Neural cell (in vitro differentiated cells): ENCODE results near the gene SEC24D. TPM values are rescaled to one million over a fixed set of nuclear protein-coding genes. Genes with fewer than 3 reads are reported as not detected.

Source experiments
- H2AFZ ChIP-seq: fragments of 200-600, 300-800 bp; sonication (generic), shearing (Covaris generic); 2 replicates; pipeline ENCODE4 v1.6.0; 2014; ENCODE audit warnings: low read depth, mild to moderate bottlenecking, antibody characterized with exemption, low read length, moderate library complexity
- H3F3A ChIP-seq: fragments of 200-600 bp; shearing (Covaris generic); 2 replicates; pipeline ENCODE4 v1.6.1; 2016; ENCODE audit warnings: mild to moderate bottlenecking, moderate library complexity, mixed read lengths, antibody characterized with exemption, low read length; ENCODE audit not compliant: insufficient read depth, poor library complexity, severe bottlenecking
- H3K27ac ChIP-seq: fragments of 200-600, 300-800 bp; sonication (generic), shearing (Covaris generic); 2 replicates; pipeline ENCODE4 v1.5.1; 2014; ENCODE audit warnings: mild to moderate bottlenecking, low read length, moderate library complexity
- H3K27me3 ChIP-seq: fragments of 300-800, 200-600 bp; sonication (generic), shearing (Covaris generic); 2 replicates; pipeline ENCODE4 v1.6.0; 2014; ENCODE audit warnings: mild to moderate bottlenecking, low read depth, low read length, moderate library complexity; ENCODE audit not compliant: insufficient read depth
- H3K36me3 ChIP-seq: fragments of 300-800, 200-600 bp; sonication (generic), shearing (Covaris generic); 2 replicates; pipeline ENCODE4 v1.5.1; 2014; ENCODE audit warnings: mild to moderate bottlenecking, antibody characterized with exemption, low read length, moderate library complexity; ENCODE audit not compliant: insufficient read depth
- H3K4me2 ChIP-seq: fragments of 300-800, 200-600 bp; sonication (generic), shearing (Covaris generic); 2 replicates; pipeline ENCODE4 v1.6.0; 2014; ENCODE audit warnings: mild to moderate bottlenecking, low read length
- H3K4me3 ChIP-seq: fragments of 300-800, 200-600 bp; sonication (generic), shearing (Covaris generic); 2 replicates; pipeline ENCODE4 v1.5.1; 2014; ENCODE audit warnings: mild to moderate bottlenecking, low read length, moderate library complexity
- H3K79me2 ChIP-seq: fragments of 200-600 bp; shearing (Covaris generic); replicated peaks from 2 replicates; pipeline ENCODE4 v1.6.0; 2014; ENCODE audit warnings: mild to moderate bottlenecking, low read length, moderate library complexity; ENCODE audit not compliant: insufficient read depth
- H3K9ac ChIP-seq: fragments of 300-800, 200-600 bp; sonication (generic), shearing (Covaris generic); 2 replicates; pipeline ENCODE4 v1.6.1; 2016; ENCODE audit warnings: mild to moderate bottlenecking, low read length, mixed read lengths
- H3K9me2 ChIP-seq: fragments of 200-600 bp; shearing (Covaris generic); 2 replicates; pipeline ENCODE4 v1.6.1; 2016; ENCODE audit warnings: mild to moderate bottlenecking, low read length, mixed read lengths; ENCODE audit not compliant: insufficient read depth
- H3K9me3 ChIP-seq: fragments of 200-600, 300-800 bp; sonication (generic), shearing (Covaris generic); 2 replicates; pipeline ENCODE4 v1.6.1; 2016; ENCODE audit warnings: mild to moderate bottlenecking, mixed run types, low read length, moderate library complexity, mixed read lengths
- H4K20me1 ChIP-seq: fragments of 200-600 bp; shearing (Covaris generic); 2 replicates; pipeline ENCODE4 v1.6.1; 2016; ENCODE audit warnings: mild to moderate bottlenecking, mixed run types; ENCODE audit not compliant: insufficient read depth
- EP300 ChIP-seq: fragments of 450-650 bp; conservative IDR thresholded peaks from 2 replicates; pipeline ENCODE4 v1.6.1; 2014; ENCODE audit warnings: antibody characterized with exemption, mild to moderate bottlenecking, moderate library complexity; ENCODE audit not compliant: poor library complexity, severe bottlenecking
- EZH2 ChIP-seq: fragments of 200-600, 300-800 bp; shearing (Covaris generic), sonication (generic); IDR thresholded peaks from 2 replicates; pipeline ENCODE4 v1.6.1; 2014; ENCODE audit warnings: antibody characterized with exemption, low read length, borderline replicate concordance, mild to moderate bottlenecking; ENCODE audit not compliant: insufficient read depth, poor library complexity, severe bottlenecking
- MXI1 ChIP-seq: fragments of 450-650 bp; conservative IDR thresholded peaks from 2 replicates; pipeline ENCODE4 v1.6.1; 2014; ENCODE audit warnings: antibody characterized with exemption, mild to moderate bottlenecking; ENCODE audit not compliant: poor library complexity, severe bottlenecking
- POLR2AphosphoS5 ChIP-seq: IDR thresholded peaks from 2 replicates; pipeline ENCODE4 v1.6.1; 2012
- RAD21 ChIP-seq: fragments of 450-650 bp; conservative IDR thresholded peaks from 2 replicates; pipeline ENCODE4 v1.6.1; 2014; ENCODE audit warnings: antibody characterized with exemption, mild to moderate bottlenecking, moderate library complexity
- SMC3 ChIP-seq: fragments of 450-650 bp; conservative IDR thresholded peaks from 2 replicates; pipeline ENCODE4 v1.6.1; 2014; ENCODE audit warnings: antibody characterized with exemption, mild to moderate bottlenecking, moderate library complexity; ENCODE audit not compliant: poor library complexity
- TAF1 ChIP-seq: IDR thresholded peaks from 2 replicates; pipeline ENCODE4 v1.6.1; 2012; ENCODE audit warnings: low read depth
- polyA plus RNA-seq: library from polyadenylated mRNA; depleted of rRNA; stranded (reverse); fragments of >200 nt; gene quantifications from 2 replicates; pipeline ENCODE4 v1.2.3, GENCODE V29; 2014
- TF ChIP-seq, protein P1 (sequence below): fragments of 450-650 bp; IDR thresholded peaks from 2 replicates; pipeline ENCODE4 v1.5.1; 2014; ENCODE audit warnings: antibody characterized with exemption, mild to moderate bottlenecking, moderate library complexity; ENCODE audit not compliant: poor library complexity, severe bottlenecking
- TF ChIP-seq, protein P2 (sequence below): IDR thresholded peaks from 2 replicates; pipeline ENCODE4 v1.6.1; 2012; ENCODE audit warnings: borderline replicate concordance

The SEC24D gene
- polyA plus RNA-seq, 1 donor from 2014 or later = 7.8 TPM

DNA sequence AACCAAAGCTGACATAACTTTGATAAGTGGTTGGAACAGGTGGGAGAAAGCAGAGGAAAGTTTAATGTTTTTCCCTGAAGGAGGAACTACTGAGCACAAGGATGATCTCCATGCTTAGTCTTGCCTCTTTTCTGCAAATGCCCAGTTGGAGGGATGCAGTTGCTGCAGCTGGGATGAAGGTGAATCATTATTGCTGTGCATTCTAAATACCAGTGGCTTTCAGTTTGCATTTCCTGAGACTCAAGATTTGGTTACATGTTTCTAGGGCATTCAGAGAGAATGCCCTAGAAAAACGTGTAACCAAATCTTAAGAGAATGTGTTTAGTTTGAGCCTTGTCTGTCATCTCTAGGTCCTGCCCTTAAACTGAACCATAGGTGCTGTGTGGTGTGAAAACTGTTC, 108.6 kb downstream of the SEC24D start:
- H3K9ac ChIP-seq = no peak overlapping the region
- no peaks in the 10 kb centered on the region for H3K9me3 ChIP-seq
- H3K27me3 ChIP-seq = no peaks in the 10 kb centered on the region
- H3F3A ChIP-seq = no peaks in the 10 kb centered on the region
- no peaks in the 10 kb centered on the region for H3K9me2 ChIP-seq
- H2AFZ ChIP-seq = no peak overlapping the region
- no peaks in the 10 kb centered on the region for H3K79me2 ChIP-seq
- no peak overlapping the region for H3K4me3 ChIP-seq
- H3K36me3 ChIP-seq = no peaks in the 10 kb centered on the region
- H3K4me2 ChIP-seq = no peak overlapping the region
- no peak overlapping the region for H3K27ac ChIP-seq
- no peak for TF ChIP-seq MXI1
- no peak for TF ChIP-seq SMC3
- TF ChIP-seq, protein P1, sequence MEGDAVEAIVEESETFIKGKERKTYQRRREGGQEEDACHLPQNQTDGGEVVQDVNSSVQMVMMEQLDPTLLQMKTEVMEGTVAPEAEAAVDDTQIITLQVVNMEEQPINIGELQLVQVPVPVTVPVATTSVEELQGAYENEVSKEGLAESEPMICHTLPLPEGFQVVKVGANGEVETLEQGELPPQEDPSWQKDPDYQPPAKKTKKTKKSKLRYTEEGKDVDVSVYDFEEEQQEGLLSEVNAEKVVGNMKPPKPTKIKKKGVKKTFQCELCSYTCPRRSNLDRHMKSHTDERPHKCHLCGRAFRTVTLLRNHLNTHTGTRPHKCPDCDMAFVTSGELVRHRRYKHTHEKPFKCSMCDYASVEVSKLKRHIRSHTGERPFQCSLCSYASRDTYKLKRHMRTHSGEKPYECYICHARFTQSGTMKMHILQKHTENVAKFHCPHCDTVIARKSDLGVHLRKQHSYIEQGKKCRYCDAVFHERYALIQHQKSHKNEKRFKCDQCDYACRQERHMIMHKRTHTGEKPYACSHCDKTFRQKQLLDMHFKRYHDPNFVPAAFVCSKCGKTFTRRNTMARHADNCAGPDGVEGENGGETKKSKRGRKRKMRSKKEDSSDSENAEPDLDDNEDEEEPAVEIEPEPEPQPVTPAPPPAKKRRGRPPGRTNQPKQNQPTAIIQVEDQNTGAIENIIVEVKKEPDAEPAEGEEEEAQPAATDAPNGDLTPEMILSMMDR = no peak
- no peak for TF ChIP-seq TAF1
- TF ChIP-seq, protein P2, sequence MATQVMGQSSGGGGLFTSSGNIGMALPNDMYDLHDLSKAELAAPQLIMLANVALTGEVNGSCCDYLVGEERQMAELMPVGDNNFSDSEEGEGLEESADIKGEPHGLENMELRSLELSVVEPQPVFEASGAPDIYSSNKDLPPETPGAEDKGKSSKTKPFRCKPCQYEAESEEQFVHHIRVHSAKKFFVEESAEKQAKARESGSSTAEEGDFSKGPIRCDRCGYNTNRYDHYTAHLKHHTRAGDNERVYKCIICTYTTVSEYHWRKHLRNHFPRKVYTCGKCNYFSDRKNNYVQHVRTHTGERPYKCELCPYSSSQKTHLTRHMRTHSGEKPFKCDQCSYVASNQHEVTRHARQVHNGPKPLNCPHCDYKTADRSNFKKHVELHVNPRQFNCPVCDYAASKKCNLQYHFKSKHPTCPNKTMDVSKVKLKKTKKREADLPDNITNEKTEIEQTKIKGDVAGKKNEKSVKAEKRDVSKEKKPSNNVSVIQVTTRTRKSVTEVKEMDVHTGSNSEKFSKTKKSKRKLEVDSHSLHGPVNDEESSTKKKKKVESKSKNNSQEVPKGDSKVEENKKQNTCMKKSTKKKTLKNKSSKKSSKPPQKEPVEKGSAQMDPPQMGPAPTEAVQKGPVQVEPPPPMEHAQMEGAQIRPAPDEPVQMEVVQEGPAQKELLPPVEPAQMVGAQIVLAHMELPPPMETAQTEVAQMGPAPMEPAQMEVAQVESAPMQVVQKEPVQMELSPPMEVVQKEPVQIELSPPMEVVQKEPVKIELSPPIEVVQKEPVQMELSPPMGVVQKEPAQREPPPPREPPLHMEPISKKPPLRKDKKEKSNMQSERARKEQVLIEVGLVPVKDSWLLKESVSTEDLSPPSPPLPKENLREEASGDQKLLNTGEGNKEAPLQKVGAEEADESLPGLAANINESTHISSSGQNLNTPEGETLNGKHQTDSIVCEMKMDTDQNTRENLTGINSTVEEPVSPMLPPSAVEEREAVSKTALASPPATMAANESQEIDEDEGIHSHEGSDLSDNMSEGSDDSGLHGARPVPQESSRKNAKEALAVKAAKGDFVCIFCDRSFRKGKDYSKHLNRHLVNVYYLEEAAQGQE = no peak
- TF ChIP-seq POLR2AphosphoS5 = no peak
- H4K20me1 ChIP-seq = no peaks in the 10 kb centered on the region

DNA sequence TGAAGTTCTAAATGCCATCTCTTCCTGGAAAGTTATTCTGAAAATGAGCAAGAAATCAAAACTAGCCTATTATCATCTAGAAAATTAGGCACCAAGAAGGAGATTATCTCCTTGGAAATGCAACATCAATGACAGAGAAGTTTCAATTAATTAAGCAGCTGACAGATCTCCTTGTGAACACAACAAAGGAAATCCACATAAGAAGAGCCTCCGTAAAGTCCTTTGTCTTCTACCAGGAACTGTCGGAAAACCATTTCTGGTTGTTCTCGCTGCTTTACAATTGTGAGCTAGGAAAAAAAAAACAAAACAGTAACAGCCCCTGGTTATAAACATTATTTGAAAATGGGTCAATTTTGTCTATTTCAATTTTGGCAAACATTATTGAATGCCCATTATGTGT, 112.6 kb downstream of the SEC24D start:
- TF ChIP-seq TAF1 = no peak
- no peak for TF ChIP-seq EZH2
- no peak for TF ChIP-seq MXI1
- TF ChIP-seq RAD21 = no peak
- TF ChIP-seq EP300 = no peak
- Histone ChIP-seq H3K4me2 (no peak overlapping the region), H3K79me2 (no peaks in the 10 kb centered on the region), H3K36me3 (no peaks in the 10 kb centered on the region), H3F3A (no peaks in the 10 kb centered on the region), H3K27ac (no peak overlapping the region), H3K9me2 (no peaks in the 10 kb centered on the region), H3K9me3 (no peaks in the 10 kb centered on the region), H2AFZ (no peak overlapping the region), H4K20me1 (no peaks in the 10 kb centered on the region), H3K4me3 (no peak overlapping the region), H3K27me3 (no peaks in the 10 kb centered on the region), H3K9ac (no peak overlapping the region)

DNA sequence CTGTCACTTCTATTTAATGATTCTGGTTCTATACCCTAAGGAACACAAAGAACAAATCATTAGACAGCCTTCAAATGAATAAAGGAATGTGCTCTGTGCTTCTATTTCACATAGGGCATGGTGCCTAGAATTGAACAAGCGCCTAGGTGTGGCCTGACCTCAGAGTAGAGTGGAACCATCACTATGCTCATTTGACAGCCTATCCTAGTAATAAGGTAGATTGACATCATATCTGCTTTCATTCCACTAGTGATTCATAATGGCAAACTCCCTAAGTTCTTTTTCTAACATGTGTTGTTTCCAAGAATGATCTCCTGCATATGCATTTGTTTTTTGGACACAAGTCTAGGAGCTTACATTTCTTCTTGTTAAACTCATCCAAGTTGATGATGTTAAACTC, 114.2 kb downstream of the SEC24D start:
- Histone ChIP-seq H3K9ac (no peak overlapping the region), H2AFZ (no peak overlapping the region), H3K4me3 (no peak overlapping the region), H3F3A (no peaks in the 10 kb centered on the region), H3K79me2 (no peaks in the 10 kb centered on the region), H4K20me1 (no peaks in the 10 kb centered on the region), H3K27me3 (no peaks in the 10 kb centered on the region), H3K4me2 (no peak overlapping the region), H3K27ac (no peak overlapping the region), H3K36me3 (no peaks in the 10 kb centered on the region), H3K9me3 (no peaks in the 10 kb centered on the region), H3K9me2 (no peaks in the 10 kb centered on the region)
- TF ChIP-seq EZH2 = no peak
